ENCODE data around the gene ALCAM.

GRCh38 chr3:105456017-105456416, 89.3 kb downstream of the ALCAM start:
- TF ChIP-seq, protein P1, sequence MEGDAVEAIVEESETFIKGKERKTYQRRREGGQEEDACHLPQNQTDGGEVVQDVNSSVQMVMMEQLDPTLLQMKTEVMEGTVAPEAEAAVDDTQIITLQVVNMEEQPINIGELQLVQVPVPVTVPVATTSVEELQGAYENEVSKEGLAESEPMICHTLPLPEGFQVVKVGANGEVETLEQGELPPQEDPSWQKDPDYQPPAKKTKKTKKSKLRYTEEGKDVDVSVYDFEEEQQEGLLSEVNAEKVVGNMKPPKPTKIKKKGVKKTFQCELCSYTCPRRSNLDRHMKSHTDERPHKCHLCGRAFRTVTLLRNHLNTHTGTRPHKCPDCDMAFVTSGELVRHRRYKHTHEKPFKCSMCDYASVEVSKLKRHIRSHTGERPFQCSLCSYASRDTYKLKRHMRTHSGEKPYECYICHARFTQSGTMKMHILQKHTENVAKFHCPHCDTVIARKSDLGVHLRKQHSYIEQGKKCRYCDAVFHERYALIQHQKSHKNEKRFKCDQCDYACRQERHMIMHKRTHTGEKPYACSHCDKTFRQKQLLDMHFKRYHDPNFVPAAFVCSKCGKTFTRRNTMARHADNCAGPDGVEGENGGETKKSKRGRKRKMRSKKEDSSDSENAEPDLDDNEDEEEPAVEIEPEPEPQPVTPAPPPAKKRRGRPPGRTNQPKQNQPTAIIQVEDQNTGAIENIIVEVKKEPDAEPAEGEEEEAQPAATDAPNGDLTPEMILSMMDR (IDR thresholded peaks at IDR 0.05): no peak
- TF ChIP-seq POLR2A (IDR thresholded peaks at IDR 0.05): no peak

Data from stomach (tissue), 4 donors.